H1 (cell line): ENCODE results near the gene DSP. TPM values are rescaled to one million over a fixed set of nuclear protein-coding genes. Genes with fewer than 3 reads are reported as not detected.

Experiments
- SIRT6 ChIP-seq: IDR thresholded peaks from one replicate; pipeline ENCODE4 v1.7.1; 2012; ENCODE audit warnings: low read length, inconsistent platforms
- SP1 ChIP-seq: IDR thresholded peaks from 2 replicates; pipeline ENCODE4 v1.6.1; 2011; ENCODE audit warnings: low read depth, low read length
- polyA plus RNA-seq, 7 experiments: library from polyadenylated mRNA; depleted of rRNA in 3 of 7; stranded (reverse) in 5 of 7; unstranded in 2 of 7; fragments of >200 nt in 5 of 7; fragments of 200-250 nt in 2 of 7; gene quantifications; 1 replicate in 5 of 7; 2 replicates in 1 of 7; 4 replicates in 1 of 7; pipeline versions ENCODE4 v1.2.1 to v1.2.3, GENCODE V29; 2011 to 2013; ENCODE audit warnings: missing spikeins in 2 of 7, mixed read lengths in 2 of 7
- total RNA-seq: library from RNA; stranded (reverse); fragmentation: NEBNext Ultra II Directional; extraction: Animal tissue kit (Norgen Biotek cat#: 25700); gene quantifications from 2 replicates; pipeline ENCODE4 v1.2.1, GENCODE V29; 2021

DSP gene
- total and polyA plus RNA-seq, 2 of the 8 experiments (the other 6 are each of a cell fraction or from before 2014, with no cell fraction given): 14.3 to 48.5 TPM

GRCh38 chr6:7513529-7513928 lies 27.9 kb upstream of the DSP start (continued):
- TF ChIP-seq SP1 (no peak), SIRT6 (no peak)
